ENCODE measurements around the gene PXK. TPM values are rescaled to one million over a fixed set of nuclear protein-coding genes. Genes with fewer than 3 reads are reported as not detected.
"Not testable (repeated sequence)": the region's sequence is repeated elsewhere in the genome, so short reads cannot be mapped to it uniquely, and the experiment has no call there.

Gene PXK
- 13.3 TPM for total RNA-seq
- long read RNA-seq, partial matches to known transcripts = 0 of 10 reads
- long read RNA-seq, other reads (novel, unspliced or antisense) = 5 of 10 reads

DNA sequence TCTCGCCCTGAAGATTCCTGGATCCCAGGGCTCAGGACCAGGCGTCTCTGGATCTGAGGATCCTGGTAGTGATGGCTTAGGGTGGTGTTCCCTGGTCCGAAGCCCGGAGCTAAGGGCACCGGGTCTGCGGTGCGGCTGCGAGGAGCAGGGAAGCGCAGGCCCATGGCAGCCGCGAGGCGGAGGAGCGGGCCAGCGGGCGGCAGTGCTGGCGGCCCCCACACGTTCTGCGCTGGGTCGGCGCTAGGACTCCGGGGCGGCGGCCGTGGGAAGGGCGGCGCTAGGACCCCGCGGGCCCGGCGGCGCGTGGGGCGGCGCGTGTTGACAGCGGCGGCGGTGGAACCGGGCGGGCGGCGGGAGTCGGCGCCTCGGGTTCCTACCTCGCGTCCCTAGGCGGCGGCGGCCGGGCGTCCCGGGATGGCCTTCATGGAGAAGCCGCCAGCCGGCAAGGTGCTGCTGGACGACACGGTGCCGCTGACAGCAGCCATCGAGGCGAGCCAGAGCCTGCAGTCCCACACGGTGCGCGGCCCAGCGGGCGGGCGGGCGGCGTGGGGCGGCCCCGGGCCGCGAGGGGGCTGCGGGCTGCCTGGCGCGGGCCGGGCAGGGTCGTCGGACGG lies at the start of gene PXK:
TSS of gene PXK (plus strand) at position 318 of the 614 bp plus-strand sequence. CDS start at position 415, 97 bp downstream.
- ATAC-seq = peak; percentile 96
- peak; percentile 93 for DNase-seq (ENCODE audit: missing footprints)
- intact Hi-C loops (cut with DNase I) = loop anchor here (2.0 kb wide), 1 partner anchor 158 kb away; no protein-coding TSS in a partner anchor

DNA sequence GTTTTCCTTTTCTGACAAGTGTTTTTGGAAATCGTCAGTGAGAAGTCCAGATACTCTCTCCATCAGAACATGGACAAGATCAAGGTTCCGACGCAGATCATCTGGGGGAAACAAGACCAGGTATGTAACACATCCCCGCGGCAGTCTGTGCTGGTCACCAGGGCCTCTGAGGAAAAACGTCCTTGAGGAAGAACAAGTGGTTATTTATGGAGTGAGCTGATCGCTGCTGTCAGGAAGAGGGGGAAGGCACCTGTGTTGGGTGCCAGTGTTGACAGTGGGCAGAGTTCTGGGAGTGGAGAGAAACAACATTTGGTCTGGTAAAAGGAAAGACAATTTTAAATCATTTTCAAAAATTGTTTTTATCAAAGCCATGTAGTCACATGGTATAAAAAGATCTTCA lies 47.4 kb upstream of the PXK start:
- intact Hi-C loops (cut with DNase I) = no loop called here
- ATAC-seq (peak; percentile 73), DNase-seq (ENCODE audit: missing footprints) (no peak)

DNA sequence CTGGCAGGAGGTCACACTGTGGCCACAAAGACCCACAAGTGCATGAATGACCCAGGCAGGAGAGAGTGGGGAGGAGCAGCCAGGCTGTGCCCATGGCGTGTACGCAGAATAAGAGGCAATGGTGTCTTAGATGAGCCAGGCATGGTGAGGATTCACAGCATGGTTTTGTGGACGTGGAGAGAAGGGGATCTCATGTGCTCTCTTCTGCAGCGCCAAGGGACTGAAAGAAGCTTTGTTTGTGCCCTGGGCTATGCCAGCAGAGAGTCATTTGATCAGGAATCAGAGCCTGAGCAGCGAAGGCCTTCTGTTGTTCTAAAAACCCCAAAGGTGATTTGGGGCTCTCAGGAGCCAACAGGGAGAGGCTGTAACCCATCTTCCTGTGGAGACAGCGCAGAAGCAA lies 45.3 kb upstream of the PXK start:
- intact Hi-C loops (cut with DNase I) = no loop called here
- DNase-seq (ENCODE audit: missing footprints) (no peak), ATAC-seq (no peak)

DNA sequence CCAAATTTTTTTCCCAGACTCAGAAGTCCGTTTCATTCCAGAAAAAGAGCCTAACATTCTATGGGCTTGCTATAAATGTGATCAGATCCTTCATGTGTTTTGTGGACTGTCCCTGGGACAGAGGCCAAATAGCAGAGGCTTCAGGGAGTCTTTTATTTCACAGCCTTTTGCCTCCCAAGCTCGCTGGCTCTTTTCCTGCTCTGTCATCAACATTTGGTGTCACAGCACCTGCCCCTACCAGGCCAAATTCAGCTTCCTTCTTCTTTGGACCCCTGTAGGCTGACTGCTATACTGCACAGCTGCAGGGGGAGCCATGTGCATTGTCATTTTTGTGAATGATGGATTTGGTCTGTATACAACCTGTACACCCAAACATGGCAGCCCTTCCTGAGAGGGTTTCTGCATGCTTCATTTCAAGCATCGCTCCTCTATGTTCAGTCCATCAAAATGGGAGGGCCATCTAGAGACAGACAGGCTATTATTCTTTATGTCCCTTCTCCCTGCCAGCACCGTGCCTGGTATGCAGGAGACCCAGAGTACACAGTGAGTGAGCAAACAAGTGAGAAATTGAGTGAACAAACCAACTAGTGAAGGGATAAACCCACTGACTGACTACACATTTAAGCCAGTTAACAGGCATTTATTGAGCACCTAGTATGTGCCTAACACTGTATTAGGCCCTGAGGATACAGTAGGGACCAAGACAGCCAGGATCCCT lies 44.5 kb upstream of the PXK start:
- intact Hi-C loops (cut with DNase I) = no loop called here
- peak; percentile 56 for ATAC-seq
- DNase-seq (ENCODE audit: missing footprints) = no peak

DNA sequence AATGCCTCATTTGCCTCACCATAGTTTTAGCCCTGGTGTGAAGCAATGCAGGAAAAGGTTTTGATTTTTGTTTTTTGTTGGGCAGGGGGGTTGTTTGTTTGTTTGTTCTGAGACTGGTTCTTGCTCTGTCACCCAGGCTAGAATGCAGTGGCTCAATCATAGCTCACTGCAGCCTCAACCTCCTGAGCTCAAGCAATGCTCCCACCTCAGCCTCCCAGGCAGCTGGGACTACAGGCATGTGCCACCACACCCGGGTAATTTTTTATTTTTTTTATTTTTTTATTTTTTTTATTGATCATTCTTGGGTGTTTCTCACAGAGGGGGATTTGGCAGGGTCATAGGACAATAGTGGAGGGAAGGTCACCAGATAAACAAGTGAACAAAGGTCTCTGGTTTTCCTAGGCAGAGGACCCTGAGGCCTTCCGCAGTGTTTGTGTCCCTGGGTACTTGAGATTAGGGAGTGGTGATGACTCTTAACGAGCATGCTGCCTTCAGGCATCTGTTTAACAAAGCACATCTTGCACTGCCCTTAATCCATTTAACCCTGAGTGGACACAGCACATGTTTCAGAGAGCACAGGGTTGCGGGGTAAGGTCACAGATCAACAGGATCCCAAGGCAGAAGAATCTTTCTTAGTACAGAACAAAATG lies 43.6 kb upstream of the PXK start:
- intact Hi-C loops (cut with DNase I); ATAC-seq; DNase-seq (ENCODE audit: missing footprints): not testable (repeated sequence)

DNA sequence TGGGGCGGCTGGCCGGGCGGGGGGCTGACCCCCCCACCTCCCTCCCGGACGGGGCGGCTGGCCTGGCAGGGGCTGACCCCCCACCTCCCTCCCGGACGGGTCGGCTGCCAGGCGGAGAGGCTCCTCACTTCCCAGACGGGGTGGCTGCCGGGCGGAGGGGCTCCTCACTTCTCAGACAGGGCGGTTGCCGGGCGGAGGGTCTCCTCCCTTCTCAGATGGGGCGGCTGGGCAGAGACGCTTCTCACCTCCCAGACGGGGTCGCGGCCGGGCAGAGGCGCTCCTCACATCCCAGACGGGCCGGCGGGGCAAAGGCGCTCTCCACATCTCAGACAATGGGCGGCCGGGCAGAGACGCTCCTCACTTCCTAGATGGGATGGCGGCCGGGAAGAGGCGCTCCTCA lies 42.2 kb upstream of the PXK start:
- intact Hi-C loops (cut with DNase I); DNase-seq (ENCODE audit: missing footprints); ATAC-seq: not testable (repeated sequence)

DNA sequence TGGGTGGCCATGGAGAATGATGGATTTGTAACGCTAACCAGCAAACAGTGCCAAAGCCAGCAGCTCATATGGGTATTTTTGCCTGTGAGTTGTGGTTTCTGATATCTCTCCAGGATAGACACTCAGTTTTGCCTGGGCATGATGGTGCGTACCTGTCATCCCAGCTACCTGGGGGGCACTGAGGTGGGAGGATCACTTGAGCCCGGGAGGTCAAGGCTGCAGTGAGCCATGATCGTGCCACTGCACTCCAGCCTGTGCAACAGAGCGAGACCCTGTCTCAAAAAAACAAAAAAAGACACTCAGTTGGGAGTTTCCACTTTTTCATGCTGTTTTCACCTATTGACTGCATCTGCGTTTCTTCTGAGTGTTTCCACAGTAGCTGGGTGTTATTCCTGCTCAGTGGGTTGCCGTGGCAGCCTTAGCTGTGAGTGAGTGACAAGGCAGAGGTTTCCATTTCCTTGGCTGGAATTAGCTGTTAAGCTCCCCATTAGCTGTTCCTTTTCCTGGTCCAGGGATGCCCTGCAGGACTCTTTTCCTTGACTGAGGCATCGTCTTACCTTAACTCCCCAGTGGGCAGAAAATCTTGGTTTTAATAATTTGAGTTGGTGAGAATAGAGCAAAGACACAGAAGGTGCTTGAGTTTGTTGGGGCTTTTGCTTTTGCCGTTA lies 40.9 kb upstream of the PXK start:
- ATAC-seq (no peak), DNase-seq (ENCODE audit: missing footprints) (no peak)

DNA sequence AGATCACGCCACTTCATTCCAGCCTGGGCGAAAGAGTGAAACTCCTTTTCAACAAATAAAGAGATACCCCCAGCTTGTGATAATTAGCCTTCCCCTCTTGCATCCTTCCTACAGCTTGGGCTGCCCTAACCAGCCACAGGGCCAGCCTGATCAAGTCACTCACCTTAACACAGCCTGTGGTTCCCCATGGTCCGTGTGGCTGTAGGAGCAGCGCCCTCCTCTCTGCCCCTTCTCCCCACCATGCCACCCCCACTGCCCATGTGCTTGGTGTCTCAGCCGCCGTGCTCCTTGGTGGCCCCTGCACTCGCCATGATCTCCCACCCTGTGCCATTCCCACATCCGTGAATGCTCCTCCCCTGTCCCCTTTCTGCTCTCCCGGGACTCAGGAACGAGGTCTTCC lies 39.8 kb upstream of the PXK start:
- DNase-seq (ENCODE audit: missing footprints) = no peak
- intact Hi-C loops (cut with DNase I) = no loop called here
- no peak for ATAC-seq

More for the DNA sequence above, 40.9 kb upstream of the PXK start:
- intact Hi-C loops (cut with DNase I) = no loop called here

DNA sequence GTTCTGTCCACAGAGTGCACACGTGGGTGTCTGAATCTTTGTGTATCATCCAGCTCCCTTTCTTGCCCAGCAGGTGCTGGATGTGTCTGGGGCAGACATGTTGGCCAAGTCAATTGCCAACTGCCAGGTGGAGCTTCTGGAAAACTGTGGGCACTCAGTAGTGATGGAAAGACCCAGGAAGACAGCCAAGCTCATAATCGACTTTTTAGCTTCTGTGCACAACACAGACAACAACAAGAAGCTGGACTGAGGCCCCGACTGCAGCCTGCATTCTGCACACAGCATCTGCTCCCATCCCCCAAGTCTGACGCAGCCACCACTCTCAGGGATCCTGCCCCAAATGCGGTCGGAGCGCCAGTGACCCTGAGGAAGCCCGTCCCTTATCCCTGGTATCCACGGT lies 39.2 kb upstream of the PXK start:
- ATAC-seq (no peak), DNase-seq (ENCODE audit: missing footprints) (no peak)
- intact Hi-C loops (cut with DNase I) = no loop called here

DNA sequence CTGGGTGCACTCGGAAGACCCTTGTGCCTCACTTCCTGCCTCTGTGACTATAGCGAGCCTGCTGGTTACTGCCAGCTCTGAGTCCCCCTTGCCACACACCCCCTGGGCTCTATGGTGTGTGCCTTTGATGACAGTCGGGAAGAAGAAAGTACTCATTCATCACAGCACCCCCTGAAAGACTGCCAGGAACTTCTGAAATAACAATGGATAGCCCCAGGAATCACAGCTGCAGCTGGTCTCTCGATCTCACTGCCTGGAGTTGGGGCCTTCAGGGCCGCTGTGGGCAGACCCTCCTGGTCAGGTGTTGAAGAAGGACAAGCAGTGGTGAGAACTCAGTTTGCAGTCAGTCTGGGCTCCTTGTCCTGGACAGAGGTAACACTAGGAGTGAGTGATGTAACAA lies 36.4 kb upstream of the PXK start:
- intact Hi-C loops (cut with DNase I) = loop anchor here (5.0 kb wide), 1 partner anchor 59 kb away; the partner anchor contains the start of gene ABHD6
- DNase-seq (ENCODE audit: missing footprints) (no peak), ATAC-seq (no peak)

DNA sequence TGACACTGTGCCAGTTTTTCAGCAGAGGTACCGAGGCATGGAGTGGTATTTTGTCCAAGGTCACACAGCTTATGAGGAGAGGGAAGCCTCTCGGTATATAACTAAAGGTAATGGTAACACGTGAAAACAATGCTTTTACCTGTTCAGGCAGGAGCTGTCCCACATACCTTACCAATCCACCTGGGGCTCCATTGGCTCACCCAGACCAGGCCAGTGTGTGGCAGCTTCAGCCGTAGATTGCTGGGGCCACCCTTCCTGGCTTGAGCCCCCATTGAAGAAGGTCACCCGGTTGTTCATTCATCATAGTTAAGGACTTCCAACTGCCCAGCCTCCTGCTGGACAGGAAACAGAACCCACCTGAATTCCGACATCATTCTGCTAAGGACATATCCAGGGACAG lies 35.8 kb upstream of the PXK start:
- no peak for DNase-seq (ENCODE audit: missing footprints)
- no peak for ATAC-seq
- intact Hi-C loops (cut with DNase I) = loop anchor here (5.0 kb wide), 1 partner anchor 60 kb away; the partner anchor contains the start of gene ABHD6

DNA sequence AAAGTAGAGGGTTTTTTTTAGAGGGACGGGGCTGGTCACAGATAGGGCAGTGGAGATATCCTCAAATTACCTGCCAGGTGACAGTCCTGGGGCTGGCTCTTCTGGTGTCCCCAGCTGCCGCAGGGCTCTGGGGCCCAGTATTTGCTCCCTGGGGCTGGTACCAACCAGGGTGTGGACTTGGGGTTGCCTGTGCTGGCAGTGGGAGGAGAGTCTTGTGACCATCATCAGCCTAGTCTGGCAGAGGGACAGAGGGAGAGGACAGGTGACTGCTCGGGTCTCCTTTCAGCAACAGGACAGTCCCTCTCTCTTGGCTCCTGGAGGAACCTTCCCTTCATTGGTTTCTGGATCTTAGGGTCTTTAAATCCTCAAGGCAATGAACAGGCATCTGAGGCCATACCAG lies 34.5 kb upstream of the PXK start:
- DNase-seq (ENCODE audit: missing footprints) = no peak
- intact Hi-C loops (cut with DNase I) = loop anchor here (5.0 kb wide), 1 partner anchor 61 kb away; the partner anchor contains the start of gene ABHD6
- no peak for ATAC-seq

DNA sequence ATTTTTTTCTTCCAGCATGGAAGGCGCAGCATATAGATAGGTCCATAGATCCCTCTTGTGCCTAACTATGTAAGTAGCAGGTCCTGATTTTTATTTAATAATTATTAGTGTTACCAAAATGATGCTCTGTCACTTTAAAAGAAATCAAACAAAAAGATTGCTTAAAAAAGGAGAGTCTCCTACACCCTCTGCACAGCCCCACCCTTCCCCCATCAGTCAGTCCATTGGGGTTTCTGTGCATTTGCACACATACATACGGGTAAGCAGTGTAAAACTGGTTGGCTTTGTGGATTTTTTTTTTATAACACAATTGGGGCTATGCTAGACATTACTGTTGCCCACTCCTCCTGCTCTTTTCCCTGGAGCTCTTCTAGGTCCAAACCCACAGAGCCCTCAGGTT lies 33.6 kb upstream of the PXK start:
- DNase-seq (ENCODE audit: missing footprints) (no peak), ATAC-seq (no peak)
- intact Hi-C loops (cut with DNase I) = loop anchor here (5.0 kb wide), 1 partner anchor 62 kb away; the partner anchor contains the start of gene ABHD6

DNA sequence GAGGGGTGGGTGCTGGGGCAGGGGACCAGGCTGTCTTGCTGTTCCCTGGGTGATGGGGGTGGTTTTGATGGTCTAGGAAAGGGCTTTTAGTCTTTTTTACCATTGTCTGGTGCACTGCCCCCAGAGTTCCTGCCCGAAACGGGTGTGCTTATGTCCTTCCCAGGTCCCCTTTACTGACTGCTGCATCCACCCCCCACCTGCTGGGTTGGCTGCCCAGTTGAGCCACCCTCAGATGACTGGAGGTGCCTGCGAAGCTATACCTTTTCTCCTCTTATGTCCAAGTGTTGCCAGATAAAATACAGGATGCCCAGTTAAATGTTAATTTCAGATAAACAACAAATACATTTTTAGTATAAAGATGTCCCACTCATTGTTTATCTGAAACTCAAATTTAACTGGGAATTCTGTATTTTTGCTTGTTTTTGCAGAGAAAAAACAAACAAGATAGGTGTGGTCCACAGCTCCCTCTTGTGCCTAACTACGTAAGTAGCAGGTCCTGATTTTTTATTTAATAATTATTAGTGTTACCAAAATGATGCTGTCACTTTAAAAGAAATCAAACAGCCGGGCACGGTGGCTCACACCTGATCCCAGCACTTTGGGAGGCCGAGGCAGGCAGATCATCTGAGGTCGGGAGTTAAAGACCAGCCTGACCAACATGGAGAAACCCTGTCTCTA lies 32.7 kb upstream of the PXK start:
- DNase-seq (ENCODE audit: missing footprints) (no peak), ATAC-seq (no peak)
- intact Hi-C loops (cut with DNase I) = loop anchor here (1.0 to 5.0 kb wide), 2 partner anchors 63 to 113 kb away; partner anchors contain the start of gene ABHD6

DNA sequence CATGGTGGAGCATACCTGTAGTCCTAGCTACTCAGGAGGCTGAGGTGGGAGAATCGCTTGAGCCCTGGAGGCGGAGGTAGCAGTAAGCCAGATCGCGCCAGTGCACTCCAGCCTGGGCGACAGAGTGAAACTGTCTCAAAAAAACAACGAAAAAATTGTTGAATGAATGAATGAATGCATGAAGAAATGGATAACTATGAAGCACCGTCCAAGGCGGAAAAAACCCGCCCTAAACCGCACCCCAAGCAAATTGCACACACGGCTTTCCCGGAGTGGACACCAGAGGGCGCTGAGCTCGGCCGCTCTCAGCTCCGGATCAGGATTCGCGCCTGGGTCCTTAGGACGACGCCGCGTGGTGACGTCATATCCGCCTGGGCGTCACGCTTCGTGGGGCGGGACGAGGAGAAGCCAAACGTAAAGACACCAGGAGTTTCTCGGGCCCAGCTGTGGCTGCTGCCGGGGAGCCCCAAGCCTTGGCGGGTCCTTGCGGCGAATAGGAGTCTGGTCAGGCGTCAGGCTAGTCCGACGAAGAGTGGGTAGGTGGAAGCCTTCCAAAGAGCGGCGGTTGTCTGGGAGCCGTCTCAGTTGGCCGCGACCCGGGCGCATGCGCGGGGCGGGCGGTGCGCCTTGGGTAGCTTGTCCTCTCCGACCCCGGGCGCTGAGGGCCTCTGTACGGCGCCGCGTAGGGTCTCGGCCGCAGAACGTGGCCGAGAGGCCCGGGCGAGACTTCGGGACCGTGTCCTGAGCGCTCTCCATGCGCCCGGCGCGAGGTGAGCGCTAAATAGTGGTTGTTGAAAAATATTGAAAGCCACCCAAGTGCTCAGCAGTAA lies 26.6 kb upstream of the PXK start, which contains the start of the genes HTD2 and RPP14:
TSS of gene HTD2 (plus strand) at position 639 of the 830 bp plus-strand sequence. CDS start 11,094 bp downstream, outside the sequence.
TSS of gene RPP14 (plus strand) at position 364 of the 830 bp plus-strand sequence. CDS start 4,085 bp downstream, outside the sequence.
- intact Hi-C loops (cut with DNase I) = loop anchor here (5.0 kb wide), 3 partner anchors 186 to 321 kb away; partner anchors contain the start of gene KCTD6
- peak; percentile 100 for DNase-seq (ENCODE audit: missing footprints)

DNA sequence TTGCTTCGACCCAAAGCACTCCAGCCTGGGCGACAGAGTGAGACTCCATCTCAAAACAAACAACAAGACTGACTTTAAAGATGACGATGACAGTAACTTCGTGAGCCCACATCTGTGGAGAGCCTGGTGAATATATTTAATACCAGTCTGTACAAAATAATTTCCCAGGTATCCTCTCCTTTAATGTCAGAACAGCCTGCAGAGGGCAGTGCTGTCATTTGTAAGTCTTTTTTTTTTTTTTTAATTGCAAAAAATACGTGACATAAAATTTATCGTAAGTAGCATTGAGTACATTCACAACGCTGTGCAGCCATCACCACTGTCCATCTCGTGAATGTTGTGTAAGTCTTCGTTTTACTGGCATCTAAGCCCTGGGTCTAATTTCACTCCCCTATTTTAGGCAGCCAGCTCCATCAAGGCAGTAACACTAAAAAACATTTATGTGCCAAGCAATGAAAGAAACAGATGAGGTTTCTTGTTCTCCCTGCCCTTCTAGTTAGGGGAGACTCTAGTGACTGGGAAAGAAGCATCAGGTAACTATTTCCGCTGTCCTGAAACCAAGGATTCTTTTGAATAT lies 25.0 kb upstream of the PXK start:
- intact Hi-C loops (cut with DNase I) = loop anchor here (5.0 kb wide), 3 partner anchors 185 to 320 kb away; partner anchors contain the start of gene KCTD6
- ATAC-seq = no peak

More for the DNA sequence above, 26.6 kb upstream of the PXK start, which contains the start of the genes HTD2 and RPP14:
- ATAC-seq = peak; percentile 96

DNA sequence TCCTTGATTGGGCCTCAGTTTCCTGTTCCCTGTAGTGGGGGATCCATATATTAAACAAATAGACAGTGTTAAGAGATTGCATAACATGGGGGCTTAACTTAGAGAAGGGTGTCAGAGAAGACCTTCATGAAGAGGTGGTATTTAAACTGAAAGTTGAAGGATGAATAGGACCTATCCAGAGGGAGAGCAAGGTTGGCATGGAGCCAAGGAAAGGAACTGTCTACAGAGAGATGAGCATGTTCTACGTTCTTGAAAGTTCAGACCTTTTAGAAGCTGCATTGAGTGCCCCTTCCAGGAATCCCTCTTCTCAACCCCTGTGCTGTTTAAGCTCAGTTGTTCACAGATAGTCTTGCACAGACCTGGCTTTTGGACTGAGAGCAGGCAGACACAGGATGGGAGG lies 24.0 kb upstream of the PXK start:
- DNase-seq (ENCODE audit: missing footprints) (no peak), ATAC-seq (no peak)
- intact Hi-C loops (cut with DNase I) = loop anchor here (5.0 kb wide), 3 partner anchors 184 to 319 kb away; partner anchors contain the start of gene KCTD6

More for the DNA sequence above, 25.0 kb upstream of the PXK start:
- DNase-seq (ENCODE audit: missing footprints) = no peak
